ENCODE results near the gene STAT2. TPM values are rescaled to one million over a fixed set of nuclear protein-coding genes. Genes with fewer than 3 reads are reported as not detected.

The STAT2 gene
- total and polyA plus RNA-seq, 2 of the 13 experiments (the other 11 are each of a cell fraction or from before 2014, with no cell fraction given): 43.5 to 84.6 TPM

GRCh38 chr12:56350662-56351061, 9.2 kb downstream of the STAT2 start:
- DNase-seq (ENCODE audit: low spot score) (no peak), FAIRE-seq (no peak), ATAC-seq (no peak)
- Histone ChIP-seq H3K27ac (ENCODE audit: extremely low read length, insufficient read depth, low read length) (no peak overlapping the region), H3K9me3 (ENCODE audit: low read length) (no peaks in the 10 kb centered on the region), H3K4me3 (replicated peaks in 1 of 3; ENCODE audit: insufficient read depth in 1 of 3, low read depth in 2 of 3, low read length in 3 of 3) (no peak overlapping the region), H4K20me1 (ENCODE audit: insufficient read depth, low read length) (no peaks in the 10 kb centered on the region), H3K9ac (ENCODE audit: insufficient read depth, low read depth, low read length) (no peak overlapping the region), H3K4me2 (ENCODE audit: low read depth, low read length) (no peak overlapping the region), H3K4me1 (ENCODE audit: insufficient read depth, low read length) (peaks cover under 1% of the 10 kb centered on the region; the same call in 1 of the 2 replicates), H3K36me3 (replicated peaks in 1 of 2; ENCODE audit: control insufficient read depth in 1 of 2, insufficient read depth in 2 of 2, low read length in 2 of 2) (peaks cover 37 to 74% of the 10 kb centered on the region in 2 experiments), H3K79me2 (ENCODE audit: insufficient read depth, low read length) (no peaks in the 10 kb centered on the region), H3K27me3 (ENCODE audit: control insufficient read depth in 1 of 2, insufficient read depth in 2 of 2, low read length in 2 of 2) (no peaks in the 10 kb centered on the region), H2AFZ (ENCODE audit: low read length) (no peak overlapping the region)
- in situ Hi-C loops (cut with HindIII; ENCODE audit: extremely low pct_ligation_motif_present, low pct_unique_long_range_greater_than_20kb): no loop called here
- CTCF ChIA-PET (ENCODE audit: low intra/inter-chr PET ratio, low total read pairs): no interaction called here
- POLR2A ChIA-PET: interaction anchor here (2.7 to 9.0 kb wide), 2 partner anchors 8 to 35 kb away, joined by 6 to 47 read pairs; partner anchors contain the start of genes CNPY2 and STAT2
- BruUV-seq (replicated peaks): no TSS peak
- WGBS (ENCODE audit: low lambda C conversion rate): 82% methylated on average over 2 of the region's 2 CpGs
- intact Hi-C loops (cut with micrococcal nuclease; ENCODE audit: unreplicated experiment): no loop called here
- no peak for TF ChIP-seq GATA4 (IDR thresholded peaks at IDR 0.05; ENCODE audit: borderline replicate concordance, low read depth)
- TF ChIP-seq ZFP36L1 (CRISPR knock-in tag; IDR thresholded peaks at IDR 0.05): no peak
- no peak for TF ChIP-seq BHLHE40 (IDR thresholded peaks at IDR 0.05; ENCODE audit: low read length)
- no peak for TF ChIP-seq POGK (CRISPR knock-in tag; conservative IDR thresholded peaks at IDR 0.05)
- no peak for TF ChIP-seq SIN3A (IDR thresholded peaks at IDR 0.05; ENCODE audit: borderline replicate concordance, low read depth, low read length)
- no peak for TF ChIP-seq ZBTB2 (CRISPR knock-in tag; IDR thresholded peaks at IDR 0.05; ENCODE audit: low read depth)
- TF ChIP-seq CHCHD3 (CRISPR knock-in tag; IDR thresholded peaks at IDR 0.05): no peak
- no peak for TF ChIP-seq ZNF343 (CRISPR knock-in tag; IDR thresholded peaks at IDR 0.05)
- no peak for TF ChIP-seq NKX3-1 (CRISPR knock-in tag; IDR thresholded peaks at IDR 0.05)
- no peak for TF ChIP-seq PRDM4 (CRISPR knock-in tag; IDR thresholded peaks at IDR 0.05; ENCODE audit: borderline replicate concordance)
- TF ChIP-seq ZNF703 (CRISPR knock-in tag; IDR thresholded peaks at IDR 0.05; ENCODE audit: borderline replicate concordance): no peak
- no peak for TF ChIP-seq ZFP91 (CRISPR knock-in tag; IDR thresholded peaks at IDR 0.05; ENCODE audit: borderline replicate concordance)
- TF ChIP-seq ISL2 (CRISPR knock-in tag; IDR thresholded peaks at IDR 0.05): no peak
- TF ChIP-seq ZNF33A (CRISPR knock-in tag; IDR thresholded peaks at IDR 0.05; ENCODE audit: borderline replicate concordance): no peak
- no peak for TF ChIP-seq IRF1 (CRISPR knock-in tag; IDR thresholded peaks at IDR 0.05; ENCODE audit: low read depth)
- no peak for TF ChIP-seq SP5 (CRISPR knock-in tag; IDR thresholded peaks at IDR 0.05; ENCODE audit: borderline replicate concordance, low read depth)
